Peyer's patch (tissue), 4 donors: ENCODE data around the gene PEA15.

Experiments used
- POLR2A ChIP-seq, 2 donors: fragments of 450-650 bp; IDR thresholded peaks; one replicate each; pipeline ENCODE4 v1.5.1; 2017; ENCODE audit warnings: antibody characterized with exemption in 2 of 2, mild to moderate bottlenecking in 2 of 2, moderate library complexity in 2 of 2
- TF ChIP-seq, protein P1 (sequence below), 6 experiments: fragments of 450-650 bp in 4 of 6; fragments of 200-600 bp in 2 of 6; sonication (generic) in 1 of 6; IDR thresholded peaks; one replicate each; pipeline ENCODE4 v1.5.1; 2017 to 2019; ENCODE audit warnings: antibody characterized with exemption in 6 of 6, mild to moderate bottlenecking in 3 of 6, moderate library complexity in 1 of 6

DNA sequence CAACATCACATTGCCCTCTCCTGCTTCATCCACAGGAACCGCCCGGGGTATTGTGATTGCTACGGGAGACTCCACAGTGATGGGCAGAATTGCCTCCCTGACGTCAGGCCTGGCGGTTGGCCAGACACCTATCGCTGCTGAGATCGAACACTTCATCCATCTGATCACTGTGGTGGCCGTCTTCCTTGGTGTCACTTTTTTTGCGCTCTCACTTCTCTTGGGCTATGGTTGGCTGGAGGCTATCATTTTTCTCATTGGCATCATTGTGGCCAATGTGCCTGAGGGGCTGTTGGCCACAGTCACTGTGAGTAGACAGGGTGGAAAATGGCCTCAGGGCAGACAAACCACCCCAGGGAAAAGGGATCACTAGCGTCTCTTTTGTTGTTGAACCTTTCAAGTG lies 41.1 kb upstream of the PEA15 start:
- TF ChIP-seq, protein P1, sequence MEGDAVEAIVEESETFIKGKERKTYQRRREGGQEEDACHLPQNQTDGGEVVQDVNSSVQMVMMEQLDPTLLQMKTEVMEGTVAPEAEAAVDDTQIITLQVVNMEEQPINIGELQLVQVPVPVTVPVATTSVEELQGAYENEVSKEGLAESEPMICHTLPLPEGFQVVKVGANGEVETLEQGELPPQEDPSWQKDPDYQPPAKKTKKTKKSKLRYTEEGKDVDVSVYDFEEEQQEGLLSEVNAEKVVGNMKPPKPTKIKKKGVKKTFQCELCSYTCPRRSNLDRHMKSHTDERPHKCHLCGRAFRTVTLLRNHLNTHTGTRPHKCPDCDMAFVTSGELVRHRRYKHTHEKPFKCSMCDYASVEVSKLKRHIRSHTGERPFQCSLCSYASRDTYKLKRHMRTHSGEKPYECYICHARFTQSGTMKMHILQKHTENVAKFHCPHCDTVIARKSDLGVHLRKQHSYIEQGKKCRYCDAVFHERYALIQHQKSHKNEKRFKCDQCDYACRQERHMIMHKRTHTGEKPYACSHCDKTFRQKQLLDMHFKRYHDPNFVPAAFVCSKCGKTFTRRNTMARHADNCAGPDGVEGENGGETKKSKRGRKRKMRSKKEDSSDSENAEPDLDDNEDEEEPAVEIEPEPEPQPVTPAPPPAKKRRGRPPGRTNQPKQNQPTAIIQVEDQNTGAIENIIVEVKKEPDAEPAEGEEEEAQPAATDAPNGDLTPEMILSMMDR (IDR thresholded peaks at IDR 0.05), result no peak
- no peak for TF ChIP-seq POLR2A (IDR thresholded peaks at IDR 0.05)
